Measurements from ENCODE around the gene R3HCC1L. TPM values are rescaled to one million over a fixed set of nuclear protein-coding genes. Genes with fewer than 3 reads are reported as not detected.
A peak's percentile ranks its signal among the peaks of the same experiment; 100 is the strongest.
"Not testable (repeated sequence)": the region's sequence is repeated elsewhere in the genome, so short reads cannot be mapped to it uniquely, and the experiment has no call there.

R3HCC1L gene
- total RNA-seq, 1 donor from 2014 or later: 11.4 TPM

- peak; percentile 39 for DNase-seq (ENCODE audit: extremely low read depth, low read depth, low spot score)
Observed at GRCh38 chr10:98170249-98171117, 36.0 kb downstream of the R3HCC1L start.

- DNase-seq (ENCODE audit: extremely low read depth, low read depth, low spot score): no peak
Observed at GRCh38 chr10:98172073-98172472, 37.6 kb downstream of the R3HCC1L start.

- DNase-seq (ENCODE audit: extremely low read depth, low read depth, low spot score): no peak
Observed at GRCh38 chr10:98172495-98172894, 38.0 kb downstream of the R3HCC1L start.

GRCh38 chr10:98173260-98173659 lies 38.8 kb downstream of the R3HCC1L start:
- no peak for DNase-seq (ENCODE audit: extremely low read depth, low read depth, low spot score)

GRCh38 chr10:98182351-98182915 lies 48.0 kb downstream of the R3HCC1L start:
- not testable (repeated sequence) for DNase-seq (ENCODE audit: extremely low read depth, low read depth, low spot score)

GRCh38 chr10:98186681-98187080 lies 52.2 kb downstream of the R3HCC1L start:
- DNase-seq (ENCODE audit: extremely low read depth, low read depth, low spot score): no peak

- not testable (repeated sequence) for DNase-seq (ENCODE audit: extremely low read depth, low read depth, low spot score)
Observed at GRCh38 chr10:98190773-98191172, 56.3 kb downstream of the R3HCC1L start.

- DNase-seq (ENCODE audit: extremely low read depth, low read depth, low spot score): no peak
Observed at GRCh38 chr10:98193037-98193436, 58.6 kb downstream of the R3HCC1L start.

GRCh38 chr10:98194633-98195032 lies 60.2 kb downstream of the R3HCC1L start:
- DNase-seq (ENCODE audit: extremely low read depth, low read depth, low spot score): no peak

- DNase-seq (ENCODE audit: extremely low read depth, low read depth, low spot score): no peak
Observed at GRCh38 chr10:98195120-98195519, 60.7 kb downstream of the R3HCC1L start.

GRCh38 chr10:98196985-98197384 lies 62.5 kb downstream of the R3HCC1L start:
- DNase-seq (ENCODE audit: extremely low read depth, low read depth, low spot score): no peak

GRCh38 chr10:98201760-98202159 lies 67.3 kb downstream of the R3HCC1L start:
- no peak for DNase-seq (ENCODE audit: extremely low read depth, low read depth, low spot score)

- DNase-seq (ENCODE audit: extremely low read depth, low read depth, low spot score): no peak
Observed at GRCh38 chr10:98202378-98202777, 67.9 kb downstream of the R3HCC1L start.

- no peak for DNase-seq (ENCODE audit: extremely low read depth, low read depth, low spot score)
Observed at GRCh38 chr10:98205351-98205750, 70.9 kb downstream of the R3HCC1L start.

- DNase-seq (ENCODE audit: extremely low read depth, low read depth, low spot score): no peak
Observed at GRCh38 chr10:98208925-98209324, 74.5 kb downstream of the R3HCC1L start.

GRCh38 chr10:98209441-98209840 lies 75.0 kb downstream of the R3HCC1L start:
- no peak for DNase-seq (ENCODE audit: extremely low read depth, low read depth, low spot score)

- no peak for DNase-seq (ENCODE audit: extremely low read depth, low read depth, low spot score)
Observed at GRCh38 chr10:98212196-98212595, 77.7 kb downstream of the R3HCC1L start.

GRCh38 chr10:98213740-98214139 lies 79.3 kb downstream of the R3HCC1L start:
- no peak for DNase-seq (ENCODE audit: extremely low read depth, low read depth, low spot score)

- no peak for DNase-seq (ENCODE audit: extremely low read depth, low read depth, low spot score)
Observed at GRCh38 chr10:98215373-98215772, 80.9 kb downstream of the R3HCC1L start.

- DNase-seq (ENCODE audit: extremely low read depth, low read depth, low spot score): no peak
Observed at GRCh38 chr10:98217801-98218200, 83.3 kb downstream of the R3HCC1L start.

GRCh38 chr10:98223874-98224273 lies 89.4 kb downstream of the R3HCC1L start:
- DNase-seq (ENCODE audit: extremely low read depth, low read depth, low spot score): no peak

GRCh38 chr10:98224509-98224908 lies 90.1 kb downstream of the R3HCC1L start:
- no peak for DNase-seq (ENCODE audit: extremely low read depth, low read depth, low spot score)

All from glomerular endothelial cell (primary cell).